Measurements from ENCODE around the gene SERGEF. TPM values are rescaled to one million over a fixed set of nuclear protein-coding genes. Genes with fewer than 3 reads are reported as not detected.
A peak's percentile ranks its signal among the peaks of the same experiment; 100 is the strongest.

The SERGEF gene
- total and polyA plus RNA-seq, 2 donors from 2014 or later = 33.2 to 63.0 TPM

DNA sequence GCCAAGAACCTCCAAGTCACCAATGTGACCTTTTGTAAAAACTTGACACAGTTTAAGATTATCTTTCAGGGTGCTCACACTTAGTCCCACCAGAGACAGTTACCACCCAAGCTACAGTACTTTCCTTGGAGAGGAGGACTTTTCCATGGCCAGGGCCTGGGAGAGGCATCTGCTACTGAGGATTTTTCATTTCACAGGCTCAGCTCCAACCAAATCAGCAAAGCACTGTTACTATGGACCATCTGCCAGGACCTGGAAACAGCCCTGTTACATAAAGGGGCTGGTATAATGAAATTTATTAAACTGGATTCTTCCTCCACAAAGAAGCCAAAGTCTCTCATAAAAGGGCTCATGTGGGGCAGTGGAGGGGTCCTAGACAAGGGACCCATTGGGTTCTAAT is 38.6 kb downstream of the SERGEF start:
- H3K4me1 ChIP-seq (ENCODE audit: control insufficient read depth in 2 of 3, insufficient read depth in 2 of 3, low read depth in 1 of 3, low read length in 3 of 3) = no peaks in the 10 kb centered on the region
- FAIRE-seq (no peak), DNase-seq (no peak)
- H3K9ac ChIP-seq (ENCODE audit: low read length in 3 of 3) = no peak overlapping the region
- intact Hi-C loops (cut with DNase I) = loop anchor here (10.0 kb wide), 1 partner anchor 369 kb away; no protein-coding TSS in a partner anchor
- peaks cover 0 to 6% (median 0%) of the 10 kb centered on the region in 3 donors for H3K36me3 ChIP-seq (ENCODE audit: control insufficient read depth in 2 of 3, insufficient read depth in 3 of 3, low read length in 3 of 3)
- H3K27ac ChIP-seq (ENCODE audit: low read depth in 2 of 2, low read length in 2 of 2) = no peak overlapping the region
- TF ChIP-seq, protein P1, sequence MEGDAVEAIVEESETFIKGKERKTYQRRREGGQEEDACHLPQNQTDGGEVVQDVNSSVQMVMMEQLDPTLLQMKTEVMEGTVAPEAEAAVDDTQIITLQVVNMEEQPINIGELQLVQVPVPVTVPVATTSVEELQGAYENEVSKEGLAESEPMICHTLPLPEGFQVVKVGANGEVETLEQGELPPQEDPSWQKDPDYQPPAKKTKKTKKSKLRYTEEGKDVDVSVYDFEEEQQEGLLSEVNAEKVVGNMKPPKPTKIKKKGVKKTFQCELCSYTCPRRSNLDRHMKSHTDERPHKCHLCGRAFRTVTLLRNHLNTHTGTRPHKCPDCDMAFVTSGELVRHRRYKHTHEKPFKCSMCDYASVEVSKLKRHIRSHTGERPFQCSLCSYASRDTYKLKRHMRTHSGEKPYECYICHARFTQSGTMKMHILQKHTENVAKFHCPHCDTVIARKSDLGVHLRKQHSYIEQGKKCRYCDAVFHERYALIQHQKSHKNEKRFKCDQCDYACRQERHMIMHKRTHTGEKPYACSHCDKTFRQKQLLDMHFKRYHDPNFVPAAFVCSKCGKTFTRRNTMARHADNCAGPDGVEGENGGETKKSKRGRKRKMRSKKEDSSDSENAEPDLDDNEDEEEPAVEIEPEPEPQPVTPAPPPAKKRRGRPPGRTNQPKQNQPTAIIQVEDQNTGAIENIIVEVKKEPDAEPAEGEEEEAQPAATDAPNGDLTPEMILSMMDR (IDR thresholded peaks at IDR 0.05; ENCODE audit: borderline replicate concordance, extremely low read depth, insufficient read depth) = no peak
- H3K27me3 ChIP-seq (ENCODE audit: control insufficient read depth, insufficient read depth, low read length) = no peaks in the 10 kb centered on the region
- H3K4me3 ChIP-seq (ENCODE audit: low read length in 3 of 3) = no peak overlapping the region
- H3K9me3 ChIP-seq (ENCODE audit: control insufficient read depth in 2 of 3, insufficient read depth in 1 of 3, low read length in 3 of 3) = peaks cover 0 to 2% (median 0%) of the 10 kb centered on the region in 3 donors

DNA sequence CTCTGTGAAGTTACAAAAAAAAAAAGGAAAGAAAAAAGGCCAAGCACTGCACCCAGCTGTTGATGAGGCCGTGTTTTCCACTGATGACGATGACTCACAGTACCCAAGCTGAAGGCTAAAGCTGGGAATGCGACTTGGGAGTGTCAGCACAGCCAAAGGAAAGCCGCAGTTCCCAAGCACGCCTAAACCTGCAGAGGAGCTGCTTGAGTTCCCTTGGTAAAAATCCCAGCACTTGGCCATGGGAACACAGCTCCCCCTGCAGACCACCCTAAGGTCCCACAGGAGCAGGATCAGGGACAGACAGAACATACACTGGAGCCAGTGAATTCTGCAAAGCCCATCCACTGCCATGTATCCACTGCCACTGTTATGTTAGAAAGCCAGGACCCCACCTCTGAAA is 39.9 kb downstream of the SERGEF start:
- H3K27me3 ChIP-seq (ENCODE audit: control insufficient read depth, insufficient read depth, low read length) = no peaks in the 10 kb centered on the region
- H3K27ac ChIP-seq (ENCODE audit: low read depth in 2 of 2, low read length in 2 of 2) = no peak overlapping the region
- TF ChIP-seq, protein P1 (IDR thresholded peaks at IDR 0.05; ENCODE audit: borderline replicate concordance, extremely low read depth, insufficient read depth) = peak; percentile 53
- H3K36me3 ChIP-seq (ENCODE audit: control insufficient read depth in 2 of 3, insufficient read depth in 3 of 3, low read length in 3 of 3) = peaks cover 0 to 6% (median 0%) of the 10 kb centered on the region in 3 donors
- no peak overlapping the region for H3K9ac ChIP-seq (ENCODE audit: low read length in 3 of 3)
- no peaks in the 10 kb centered on the region for H3K4me1 ChIP-seq (ENCODE audit: control insufficient read depth in 2 of 3, insufficient read depth in 2 of 3, low read depth in 1 of 3, low read length in 3 of 3)
- intact Hi-C loops (cut with DNase I) = loop anchor here (10.0 kb wide), 1 partner anchor 368 kb away; no protein-coding TSS in a partner anchor
- H3K9me3 ChIP-seq (ENCODE audit: control insufficient read depth in 2 of 3, insufficient read depth in 1 of 3, low read length in 3 of 3) = peaks cover 0 to 2% (median 0%) of the 10 kb centered on the region in 3 donors
- no peak overlapping the region for H3K4me3 ChIP-seq (ENCODE audit: low read length in 3 of 3)
- FAIRE-seq (no peak), DNase-seq (peak in 4 of 5 donors; percentile 46 to 74 (median 63))

DNA sequence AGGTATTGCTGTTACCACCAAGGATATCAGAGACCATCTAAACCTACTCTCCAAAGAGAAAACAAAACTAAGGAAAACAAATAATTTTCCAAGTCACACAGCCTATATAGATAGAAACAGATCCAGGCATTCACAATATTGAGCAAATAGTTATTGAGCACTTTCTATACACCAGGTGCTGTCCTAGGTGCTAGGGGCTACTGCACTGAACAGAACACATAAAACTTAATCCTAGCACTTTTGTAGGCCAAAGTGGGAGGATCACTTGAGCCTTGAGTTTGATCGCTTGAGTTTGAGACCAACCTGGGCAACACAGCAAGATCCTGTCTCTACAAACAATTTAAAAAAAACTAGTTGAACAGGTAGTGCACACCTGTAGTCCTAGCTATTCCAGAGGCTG is 44.6 kb downstream of the SERGEF start:
- DNase-seq = no peak
- intact Hi-C loops (cut with DNase I) = no loop called here

More for the DNA sequence above, 44.6 kb downstream of the SERGEF start:
- H3K4me3 ChIP-seq (ENCODE audit: low read length in 3 of 3) = no peak overlapping the region
- no peak overlapping the region for H3K27ac ChIP-seq (ENCODE audit: low read depth in 2 of 2, low read length in 2 of 2)
- H3K4me1 ChIP-seq (ENCODE audit: control insufficient read depth in 2 of 3, insufficient read depth in 2 of 3, low read depth in 1 of 3, low read length in 3 of 3) = no peaks in the 10 kb centered on the region
- no peaks in the 10 kb centered on the region for H3K27me3 ChIP-seq (ENCODE audit: control insufficient read depth, insufficient read depth, low read length)
- peaks cover 0 to 2% (median 0%) of the 10 kb centered on the region in 3 donors for H3K9me3 ChIP-seq (ENCODE audit: control insufficient read depth in 2 of 3, insufficient read depth in 1 of 3, low read length in 3 of 3)
- TF ChIP-seq, protein P1 (IDR thresholded peaks at IDR 0.05; ENCODE audit: borderline replicate concordance, extremely low read depth, insufficient read depth) = no peak
- no peak overlapping the region for H3K9ac ChIP-seq (ENCODE audit: low read length in 3 of 3)
- FAIRE-seq = no peak
- H3K36me3 ChIP-seq (ENCODE audit: control insufficient read depth in 2 of 3, insufficient read depth in 3 of 3, low read length in 3 of 3) = peaks cover 0 to 6% (median 0%) of the 10 kb centered on the region in 3 donors

All from kidney (tissue), 14 donors.